PFSK-1 (cell line): ENCODE data around the gene KCNK13.

Experiments used
- POLR2AphosphoS5 ChIP-seq: IDR thresholded peaks from 2 replicates; pipeline ENCODE4 v1.6.1; 2012; ENCODE audit warnings: low read depth, mild to moderate bottlenecking, control low read depth, low read length, moderate library complexity
- SIN3A ChIP-seq: IDR thresholded peaks from 2 replicates; pipeline ENCODE4 v1.6.1; 2012; ENCODE audit warnings: mild to moderate bottlenecking, low read length, moderate library complexity, borderline replicate concordance; ENCODE audit not compliant: insufficient read depth

DNA sequence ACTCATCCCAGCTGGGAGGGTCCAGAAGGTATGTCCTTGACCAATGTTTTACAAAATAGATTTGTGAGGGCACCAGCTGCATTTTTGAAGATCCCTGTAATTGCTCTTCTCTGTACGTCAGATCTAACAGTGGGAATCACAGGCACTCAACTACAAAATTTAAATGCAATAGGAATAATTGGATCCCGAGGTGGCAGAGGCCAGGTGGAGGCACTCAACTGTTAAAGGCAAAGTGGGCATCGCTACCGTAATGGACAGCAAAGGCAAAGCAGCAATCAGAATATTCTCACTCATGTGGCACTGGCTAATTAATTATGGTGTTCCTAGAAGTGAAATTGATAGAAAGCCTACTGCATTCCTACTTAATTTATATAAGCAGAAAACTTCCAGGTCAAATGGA is 166.7 kb downstream of the KCNK13 start:
- TF ChIP-seq POLR2AphosphoS5 (no peak), SIN3A (no peak)
